TTC549 (cell line): Measurements from ENCODE around the gene PRDM11.
"Not testable (repeated sequence)": the region's sequence is repeated elsewhere in the genome, so short reads cannot be mapped to it uniquely, and the experiment has no call there.

Experiments
- FAIRE-seq: peaks from 2 replicates; lab custom pipeline; 2012; peaks lifted over from hg19 to GRCh38; lab: Jason Lieb, UNC

PRDM11 gene

GRCh38 chr11:45237711-45238315 lies 91.4 kb downstream of the PRDM11 start:
- no peak for FAIRE-seq

GRCh38 chr11:45238724-45239123 lies 92.3 kb downstream of the PRDM11 start:
- FAIRE-seq: no peak

DNA sequence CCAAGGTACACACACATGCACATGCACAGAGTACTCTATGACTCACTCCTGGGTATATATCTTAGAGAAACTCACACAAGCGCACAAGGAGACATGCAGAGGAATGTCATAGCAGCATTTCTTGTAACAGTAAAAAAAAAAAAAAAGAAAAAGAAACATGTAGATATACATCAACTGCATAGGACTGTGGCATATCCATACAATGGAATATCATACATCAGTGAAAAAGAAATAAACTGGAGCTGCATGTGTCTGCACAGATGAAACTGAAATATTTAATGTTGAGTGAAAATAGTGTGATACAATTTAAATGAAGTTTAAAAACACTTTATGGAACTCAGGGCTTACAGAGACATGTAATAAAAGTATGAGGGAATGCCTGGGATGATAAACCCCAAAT lies 93.3 kb downstream of the PRDM11 start:
- FAIRE-seq: no peak

DNA sequence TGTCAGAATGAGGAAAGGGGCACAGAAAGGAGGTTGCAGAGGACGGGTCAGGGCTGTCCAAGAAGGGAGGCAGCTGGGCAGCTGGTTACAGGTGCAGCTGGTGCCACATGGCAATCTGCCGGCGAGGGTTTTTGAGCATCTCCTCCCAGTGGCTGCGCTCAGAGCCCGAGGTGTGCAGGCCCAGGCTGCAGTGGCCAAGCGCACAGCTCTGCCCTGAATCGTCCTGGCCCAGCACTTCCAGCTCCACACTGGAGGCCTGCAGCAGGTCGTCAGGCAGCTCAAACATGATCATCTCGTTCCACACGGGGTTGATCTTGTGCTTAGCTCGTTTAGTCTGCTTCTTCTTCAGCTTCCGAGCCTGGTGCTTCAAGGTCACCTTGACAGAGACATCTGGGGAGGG lies 97.5 kb downstream of the PRDM11 start:
- no peak for FAIRE-seq

DNA sequence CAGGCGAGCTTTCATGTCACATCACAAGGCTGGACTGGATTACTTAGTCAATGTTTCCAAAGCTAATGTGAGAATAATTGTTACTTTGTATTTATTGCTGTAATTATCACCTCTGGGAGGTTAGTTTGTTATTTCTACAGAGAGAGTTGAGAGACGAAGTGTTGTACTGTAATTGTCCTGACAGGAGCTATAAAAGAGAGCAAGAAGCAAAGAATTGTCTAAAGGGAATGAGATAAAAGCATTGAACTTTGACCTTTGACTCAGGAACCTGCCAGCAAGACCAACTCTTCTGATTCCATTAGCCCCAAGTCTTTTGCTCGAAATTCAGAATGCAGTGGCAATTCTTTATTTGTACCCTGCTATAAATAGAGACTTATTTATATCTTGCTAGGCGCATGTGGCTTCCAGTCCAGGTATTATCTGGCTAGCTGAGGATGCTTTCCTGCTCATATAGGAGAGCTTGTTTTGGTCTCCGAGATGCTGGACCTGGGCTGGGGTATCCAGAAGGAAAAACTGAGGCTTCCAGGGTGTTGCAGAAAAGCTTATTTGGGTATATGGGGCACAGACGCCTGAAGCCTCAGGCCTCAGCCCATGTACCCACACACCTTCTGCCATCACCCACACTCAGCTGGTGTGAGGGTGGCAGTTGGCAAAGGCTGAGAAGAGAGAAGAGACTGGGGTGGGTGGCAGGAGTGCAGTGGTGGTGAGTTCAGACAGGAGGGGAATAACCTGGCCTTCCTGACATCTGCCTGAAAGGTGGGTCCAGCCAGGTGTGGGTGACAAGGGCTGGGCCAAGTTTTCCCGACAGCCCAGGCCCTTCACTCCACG lies 99.0 kb downstream of the PRDM11 start:
- no peak for FAIRE-seq

DNA sequence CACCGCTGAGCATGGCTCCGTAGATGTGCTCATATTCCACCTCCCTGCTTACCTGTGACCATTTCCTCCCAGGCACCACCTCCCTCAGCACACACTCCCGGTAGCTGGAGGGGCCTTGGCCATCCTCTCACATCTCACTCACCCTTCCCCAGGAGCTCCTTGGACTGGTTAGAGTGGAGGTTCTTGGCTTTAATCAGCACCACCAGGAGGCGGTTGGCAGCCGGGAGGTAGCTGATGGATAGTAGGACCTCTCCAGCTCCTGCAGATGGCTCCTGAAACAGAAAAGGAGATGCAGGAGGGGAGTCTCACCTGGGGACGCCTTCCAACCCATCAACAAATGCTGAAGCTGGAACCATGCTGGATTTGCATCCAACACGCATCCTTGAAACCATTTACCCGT lies 99.8 kb downstream of the PRDM11 start:
- FAIRE-seq: no peak

DNA sequence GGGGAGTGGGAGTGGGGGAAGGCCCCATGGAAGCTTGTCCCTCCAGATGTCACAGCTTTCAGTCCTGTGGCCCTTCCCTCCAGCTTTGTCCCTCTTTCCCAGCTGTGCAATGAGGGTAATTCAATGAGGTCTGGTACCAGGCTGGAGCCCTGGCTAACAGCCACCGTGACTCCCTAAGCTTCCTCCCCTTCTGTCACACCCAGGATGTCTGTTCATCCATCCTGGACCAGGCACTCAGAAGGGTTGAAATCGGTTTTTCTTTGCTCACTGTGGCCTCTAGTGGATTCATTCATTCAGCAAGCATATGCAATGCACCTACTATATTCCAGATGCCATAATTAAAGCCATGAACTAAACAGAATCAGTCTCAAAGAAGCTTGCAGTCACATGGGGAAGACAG lies 101.0 kb downstream of the PRDM11 start:
- no peak for FAIRE-seq

- no peak for FAIRE-seq
Observed at GRCh38 chr11:45248501-45249011, 102.1 kb downstream of the PRDM11 start.

- FAIRE-seq: not testable (repeated sequence)
Observed at GRCh38 chr11:45249372-45249771, 102.9 kb downstream of the PRDM11 start.

GRCh38 chr11:45250035-45250718 lies 103.7 kb downstream of the PRDM11 start:
- no peak for FAIRE-seq

GRCh38 chr11:45252134-45252856 lies 105.9 kb downstream of the PRDM11 start:
- no peak for FAIRE-seq

DNA sequence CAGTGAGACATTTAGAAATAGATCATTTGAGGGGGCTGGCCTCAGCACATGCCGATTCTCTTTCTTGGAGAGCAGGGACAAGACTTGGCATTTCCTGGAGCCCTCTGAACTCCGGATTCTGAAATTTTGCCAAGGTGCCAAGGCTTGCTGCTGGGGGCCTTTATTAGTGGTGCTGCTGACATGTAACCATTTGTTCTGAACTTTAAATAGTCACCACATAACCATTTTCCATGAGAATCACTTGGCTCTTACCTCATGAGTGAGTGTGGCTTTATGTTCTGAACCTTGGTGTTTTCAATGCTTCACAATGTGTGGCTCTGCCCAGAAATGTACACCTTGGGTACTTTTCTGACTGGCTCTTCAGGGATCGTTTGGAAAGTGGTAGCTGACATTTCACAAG lies 106.4 kb downstream of the PRDM11 start:
- no peak for FAIRE-seq

- FAIRE-seq: no peak
Observed at GRCh38 chr11:45253640-45254039, 107.2 kb downstream of the PRDM11 start.

DNA sequence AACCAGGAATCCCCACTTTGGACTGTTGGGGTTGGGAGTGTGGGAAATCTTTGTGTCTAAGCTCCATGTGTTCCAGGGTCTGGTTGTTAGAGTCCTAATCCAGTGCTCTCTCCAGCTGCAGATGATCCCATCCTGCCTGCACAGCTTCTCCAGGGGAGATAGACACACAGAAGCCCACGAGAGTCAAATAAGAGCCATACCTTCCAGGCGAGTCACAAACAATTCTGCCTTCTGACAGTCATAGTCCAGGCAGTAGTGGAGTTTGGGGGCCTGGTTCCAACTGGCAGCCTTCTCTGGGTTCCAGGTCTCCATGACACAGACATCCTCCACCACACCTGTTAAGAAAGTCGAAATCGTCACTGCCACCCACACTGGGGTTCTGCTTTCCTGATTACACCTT lies 107.6 kb downstream of the PRDM11 start:
- no peak for FAIRE-seq

- no peak for FAIRE-seq
Observed at GRCh38 chr11:45258982-45259530, 112.6 kb downstream of the PRDM11 start.

DNA sequence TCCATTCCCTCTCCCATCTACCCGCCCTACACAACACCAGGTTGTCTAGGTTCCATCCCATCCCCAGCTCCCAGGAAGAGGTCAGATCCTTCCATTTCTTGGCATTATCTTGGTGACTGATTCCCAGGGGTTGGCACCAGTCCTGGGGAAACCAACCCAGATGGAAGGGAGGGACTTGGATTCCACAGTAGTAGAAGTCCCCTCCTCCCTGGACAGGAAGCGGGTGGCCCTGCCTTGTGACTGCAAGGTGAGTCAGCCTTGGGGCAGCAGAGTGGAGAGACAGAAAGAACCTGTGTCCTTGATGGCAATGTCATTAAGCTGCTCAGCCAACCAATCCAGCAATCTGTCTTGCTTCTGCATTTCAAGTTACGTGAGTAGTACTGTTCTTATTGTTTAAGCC lies 113.2 kb downstream of the PRDM11 start:
- no peak for FAIRE-seq

GRCh38 chr11:45260071-45260470 lies 113.6 kb downstream of the PRDM11 start:
- FAIRE-seq: no peak

DNA sequence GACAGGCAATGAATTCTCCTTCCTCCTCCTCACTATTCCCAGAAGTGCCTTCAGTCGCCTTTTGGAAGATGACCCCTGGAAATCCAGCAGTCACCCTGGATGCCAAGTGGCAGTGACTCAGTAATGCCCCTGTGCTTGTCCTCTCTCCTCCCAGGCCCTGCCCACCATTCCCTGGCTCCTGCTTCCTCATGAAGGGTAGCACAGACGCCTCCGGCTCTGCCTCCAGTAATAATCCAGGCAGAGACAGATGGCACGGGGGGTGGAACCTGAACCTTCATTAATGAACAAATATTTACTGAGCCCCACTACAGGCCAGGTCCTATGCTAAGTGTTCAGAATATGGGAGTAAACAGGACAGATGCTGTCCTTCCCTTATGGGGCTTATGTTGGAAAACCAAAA lies 116.5 kb downstream of the PRDM11 start:
- no peak for FAIRE-seq

GRCh38 chr11:45263773-45264172 lies 117.3 kb downstream of the PRDM11 start:
- FAIRE-seq: no peak

DNA sequence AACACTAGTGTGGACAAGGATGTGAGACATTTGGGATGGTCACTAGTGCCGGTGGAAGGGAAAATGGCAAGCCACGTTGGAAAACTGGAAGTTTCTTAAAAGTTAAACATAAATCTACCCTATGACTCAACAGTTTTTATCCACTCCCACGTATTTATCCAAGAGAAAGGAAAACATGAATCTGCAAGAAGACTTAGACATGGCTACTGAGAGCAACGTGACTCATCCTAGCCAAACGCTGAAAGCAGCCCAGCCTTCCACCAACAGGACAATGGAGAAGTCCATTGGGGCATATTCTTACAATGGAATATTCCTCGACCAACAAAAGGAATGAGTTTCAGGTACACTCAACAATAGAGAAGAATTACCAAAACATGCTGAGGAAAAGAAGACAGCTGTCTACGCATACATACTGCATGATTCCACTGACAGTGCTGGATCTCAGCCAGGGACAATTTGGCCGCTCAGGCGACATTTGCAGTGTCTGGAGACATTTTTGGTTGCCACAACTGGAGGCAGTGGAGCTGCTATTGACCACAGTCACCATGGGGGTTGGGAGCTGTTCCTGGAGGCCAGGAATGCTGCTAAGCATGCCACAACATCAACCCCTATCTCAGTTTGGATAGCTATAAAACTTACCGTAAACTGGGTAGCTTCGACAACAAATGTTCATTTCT lies 118.5 kb downstream of the PRDM11 start:
- no peak for FAIRE-seq

DNA sequence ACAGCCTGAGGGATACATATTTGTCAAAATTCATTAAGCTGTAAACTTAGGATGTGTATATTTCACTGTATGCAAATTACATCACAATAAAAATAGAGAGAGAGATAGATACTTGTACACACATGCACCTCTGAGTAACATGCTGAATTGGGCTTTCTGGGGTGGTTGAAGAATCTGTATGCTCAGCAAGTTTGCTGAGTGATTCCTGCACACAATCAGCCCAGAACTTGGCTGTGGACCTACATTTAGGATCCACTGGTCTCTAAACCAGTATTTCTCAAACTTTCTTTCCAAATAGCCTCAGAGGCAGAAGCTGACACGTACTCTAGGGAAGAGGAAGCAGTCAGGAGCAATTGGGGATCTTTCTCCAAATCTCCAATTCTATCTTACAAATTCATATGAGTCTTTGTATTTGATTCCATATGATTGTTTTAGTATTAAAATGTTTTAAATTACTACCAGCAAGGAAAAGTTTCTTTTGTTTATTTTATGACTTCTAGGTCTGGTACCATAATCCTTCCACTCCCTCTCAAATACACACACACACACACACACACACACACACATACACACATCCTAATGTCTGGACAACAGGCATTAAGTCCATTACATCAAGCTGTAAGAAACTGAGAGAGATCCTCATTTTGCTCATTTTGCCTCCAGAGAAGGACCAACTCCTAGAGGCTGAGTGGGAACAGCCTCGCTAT lies 119.7 kb downstream of the PRDM11 start:
- FAIRE-seq: no peak
